GM23338 (cell line): ENCODE data around the gene USH1C. TPM values are rescaled to one million over a fixed set of nuclear protein-coding genes. Genes with fewer than 3 reads are reported as not detected.

Experiments used
- ATAC-seq: fragments of 200-7000 bp; cut with Tn5 transposase; 3 replicates; pipeline ENCODE4 v1.9.1; 2020
- DNase-seq: peaks from one replicate; pipeline ENCODE4 v3.0.0-alpha.2; 2015; ENCODE audit warnings: low spot score
- H2AFZ ChIP-seq: fragments of 200-600 bp; sonication (generic); 2 replicates; pipeline ENCODE4 v1.8.0; 2016; ENCODE audit warnings: antibody characterized with exemption, mild to moderate bottlenecking, moderate library complexity
- H3F3A ChIP-seq: fragments of 200-600 bp; sonication (generic); replicated peaks from 2 replicates; pipeline ENCODE4 v1.8.0; 2017; ENCODE audit warnings: antibody characterized with exemption, mixed run types, low read depth
- H3K27ac ChIP-seq: fragments of 200-600 bp; sonication (generic); 2 replicates; pipeline ENCODE4 v1.6.1; 2016; ENCODE audit warnings: low read depth
- H3K27me3 ChIP-seq: fragments of 200-600 bp; sonication (generic); 2 replicates; pipeline ENCODE4 v1.8.0; 2016; ENCODE audit warnings: mild to moderate bottlenecking, mixed run types, moderate library complexity; ENCODE audit not compliant: insufficient read depth
- H3K36me3 ChIP-seq: fragments of 200-600 bp; sonication (generic); 2 replicates; pipeline ENCODE4 v1.8.0; 2016; ENCODE audit warnings: mild to moderate bottlenecking; ENCODE audit not compliant: insufficient read depth
- H3K4me1 ChIP-seq: fragments of 200-600 bp; sonication (generic); 2 replicates; pipeline ENCODE4 v1.8.0; 2016; ENCODE audit warnings: mild to moderate bottlenecking, moderate library complexity; ENCODE audit not compliant: insufficient read depth
- H3K4me2 ChIP-seq: fragments of 200-600 bp; sonication (generic); 2 replicates; pipeline ENCODE4 v1.7.1; 2017; ENCODE audit warnings: mixed run types
- H3K4me3 ChIP-seq: fragments of 200-600 bp; sonication (generic); 2 replicates; pipeline ENCODE4 v1.6.1; 2016; ENCODE audit warnings: mixed run types
- H3K79me2 ChIP-seq: fragments of 200-600 bp; sonication (generic); replicated peaks from 2 replicates; pipeline ENCODE4 v1.8.0; 2017; ENCODE audit warnings: mild to moderate bottlenecking; ENCODE audit not compliant: insufficient read depth
- H3K9me2 ChIP-seq: fragments of 200-600 bp; sonication (generic); 2 replicates; pipeline ENCODE4 v1.8.0; 2017; ENCODE audit not compliant: insufficient read depth
- H4K20me1 ChIP-seq: fragments of 200-600 bp; sonication (generic); replicated peaks from 2 replicates; pipeline ENCODE4 v1.8.0; 2017; ENCODE audit warnings: mild to moderate bottlenecking; ENCODE audit not compliant: insufficient read depth
- H3K27ac Mint-ChIP-seq: 2 replicates; pipeline ENCODE4 v1.8.0; 2020; ENCODE audit warnings: inconsistent platforms, mild to moderate bottlenecking, moderate library complexity, mixed read lengths
- H3K27me3 Mint-ChIP-seq: 3 replicates; pipeline ENCODE4 v1.8.0; 2022; ENCODE audit warnings: low read depth, mild to moderate bottlenecking, moderate library complexity, mixed read lengths, inconsistent platforms; ENCODE audit not compliant: insufficient read depth, poor library complexity
- H3K36me3 Mint-ChIP-seq: 3 replicates; pipeline ENCODE4 v1.8.0; 2021; ENCODE audit warnings: low read depth, mild to moderate bottlenecking, inconsistent platforms, moderate library complexity, mixed read lengths
- H3K4me1 Mint-ChIP-seq: 3 replicates; pipeline ENCODE4 v1.8.0; 2020; ENCODE audit warnings: mild to moderate bottlenecking, inconsistent platforms, mixed read lengths
- H3K4me3 Mint-ChIP-seq: 3 replicates; pipeline ENCODE4 v1.8.0; 2021; ENCODE audit warnings: moderate library complexity, mild to moderate bottlenecking, inconsistent platforms, mixed read lengths
- H3K9me3 Mint-ChIP-seq: 3 replicates; pipeline ENCODE4 v1.8.0; 2020; ENCODE audit warnings: moderate library complexity, mild to moderate bottlenecking, inconsistent platforms, mixed read lengths
- CREB1 ChIP-seq: fragments of 250-450 bp; sonication (Bioruptor Pico); IDR thresholded peaks from 2 replicates; pipeline ENCODE4 v1.5.0; 2020; ENCODE audit warnings: low read depth, mild to moderate bottlenecking, moderate library complexity
- EZH2 ChIP-seq: fragments of 200-600 bp; sonication (generic); IDR thresholded peaks from one replicate; pipeline ENCODE4 v1.8.0; 2017; ENCODE audit warnings: antibody characterized with exemption, mild to moderate bottlenecking, low read depth; ENCODE audit not compliant: unreplicated experiment
- EZH2phosphoT487 ChIP-seq: fragments of 200-600 bp; sonication (generic); IDR thresholded peaks from one replicate; pipeline ENCODE4 v1.8.1; 2018; ENCODE audit warnings: antibody characterized with exemption; ENCODE audit not compliant: unreplicated experiment
- JUNB ChIP-seq: IDR thresholded peaks from one replicate; pipeline ENCODE4 v1.6.1; 2016; ENCODE audit warnings: antibody characterized with exemption; ENCODE audit not compliant: unreplicated experiment
- NANOG ChIP-seq: IDR thresholded peaks from 2 replicates; pipeline ENCODE4 v1.6.1; 2016; ENCODE audit warnings: antibody characterized with exemption, borderline replicate concordance
- POLR2AphosphoS5 ChIP-seq: IDR thresholded peaks from 2 replicates; pipeline ENCODE4 v1.6.1; 2016; ENCODE audit warnings: antibody characterized with exemption, low read depth
- STAT1 ChIP-seq: IDR thresholded peaks from one replicate; pipeline ENCODE4 v1.6.1; 2016; ENCODE audit warnings: antibody characterized with exemption; ENCODE audit not compliant: unreplicated experiment
- ZNF114 ChIP-seq: fragments of 250-450 bp; sonication (Bioruptor Pico); IDR thresholded peaks from 2 replicates; pipeline ENCODE4 v1.5.0; 2020; ENCODE audit warnings: mild to moderate bottlenecking, moderate library complexity
- ZNF331 ChIP-seq: fragments of 250-450 bp; sonication (Bioruptor Pico); IDR thresholded peaks from 2 replicates; pipeline ENCODE4 v1.5.0; 2020; ENCODE audit warnings: low read depth, mild to moderate bottlenecking, moderate library complexity
- polyA plus RNA-seq: library from polyadenylated mRNA; unstranded; fragments of >200 nt; fragmentation: Nextera tagmentation; extraction: Ambion mirVana; gene quantifications from 2 replicates; pipeline ENCODE4 v1.2.1, GENCODE V29; 2016
- total RNA-seq: library from RNA; depleted of rRNA; stranded (reverse); fragments of >200 nt; shearing (Covaris generic); gene quantifications from 2 replicates; pipeline ENCODE4 v1.2.3, GENCODE V29; 2014
- TF ChIP-seq, protein P1 (sequence below): fragments of 250-450 bp; sonication (Bioruptor Pico); IDR thresholded peaks from 2 replicates; pipeline ENCODE4 v1.5.0; 2020; ENCODE audit warnings: mild to moderate bottlenecking, moderate library complexity
- TF ChIP-seq, protein P2 (sequence below): IDR thresholded peaks from one replicate; pipeline ENCODE4 v1.6.1; 2018; ENCODE audit warnings: antibody characterized with exemption; ENCODE audit not compliant: unreplicated experiment
- TF ChIP-seq, protein P3 (sequence below), 2 experiments: fragments of 200-600 bp in 1 of 2; sonication (generic) in 1 of 2; conservative IDR thresholded peaks; 2 replicates each; pipeline versions ENCODE4 v1.5.1 to v1.6.1; 2016 to 2017; ENCODE audit warnings: antibody characterized with exemption in 2 of 2, low read depth in 2 of 2, mild to moderate bottlenecking in 2 of 2, moderate library complexity in 1 of 2
- TF ChIP-seq, protein P4 (sequence below): IDR thresholded peaks from 2 replicates; pipeline ENCODE4 v1.6.1; 2016; ENCODE audit warnings: antibody characterized with exemption

The USH1C gene
- total and polyA plus RNA-seq, 2 experiments from 2014 or later = 1.3 to 1.8 TPM

DNA sequence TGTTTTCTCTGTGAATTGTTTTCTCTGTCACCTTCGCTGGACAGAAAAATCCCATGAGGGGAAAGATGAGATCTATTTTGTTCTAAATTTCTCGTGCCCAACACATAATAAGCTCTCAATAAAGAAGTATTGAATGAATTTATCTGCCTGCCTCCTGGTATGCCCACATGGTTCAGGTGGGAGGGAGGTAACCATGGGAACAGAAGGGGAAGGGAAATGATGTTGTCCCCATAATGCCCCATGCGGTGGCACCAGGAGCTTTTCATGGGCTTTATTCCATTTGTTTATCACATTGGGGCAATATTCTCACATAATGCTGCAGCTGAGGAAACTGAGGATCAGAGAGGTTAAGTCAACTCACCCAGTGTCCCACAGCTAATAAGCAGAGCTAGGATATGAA is 8.7 kb downstream of the USH1C start (continued):
- no peak for TF ChIP-seq CREB1 (CRISPR knock-in tag)
- no peak for TF ChIP-seq JUNB

DNA sequence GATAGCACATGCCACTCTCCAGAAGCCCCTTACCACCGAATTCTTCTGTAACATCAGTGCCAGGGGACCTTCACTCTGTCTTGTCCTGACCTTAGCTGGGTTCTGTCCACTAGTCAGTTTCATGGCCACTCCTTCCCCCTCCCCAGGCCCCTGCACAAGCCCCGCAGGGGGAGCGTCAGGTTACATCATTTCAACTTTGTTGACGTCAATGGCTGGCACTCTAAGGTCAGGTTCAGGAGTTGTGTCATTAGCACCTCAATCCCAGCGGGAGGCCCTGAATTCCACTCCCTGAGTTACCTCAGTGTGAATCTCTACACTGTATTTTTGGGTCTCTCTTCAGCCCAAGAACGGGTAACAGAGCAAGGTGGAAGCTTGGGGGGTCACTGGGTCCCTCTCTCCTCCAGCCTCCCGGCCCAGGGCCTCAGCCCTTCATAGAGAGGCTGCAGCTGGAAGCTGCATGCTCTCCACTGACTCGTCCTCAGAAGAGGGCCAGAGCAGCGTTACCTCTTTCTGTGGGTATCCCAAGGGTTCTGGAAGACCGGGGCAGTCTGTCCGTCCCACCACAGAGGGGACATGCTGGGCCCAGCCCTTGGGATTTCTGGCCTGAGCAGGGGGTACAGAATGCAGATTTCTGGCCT is 10.3 kb downstream of the USH1C start:
- Histone ChIP-seq H3K4me1 (no peaks in the 10 kb centered on the region), H3F3A (no peaks in the 10 kb centered on the region), H3K4me2 (no peak overlapping the region), H3K4me3 (no peak overlapping the region), H3K27me3 (no peaks in the 10 kb centered on the region), H2AFZ (no peak overlapping the region), H3K79me2 (no peaks in the 10 kb centered on the region), H3K9me2 (no peaks in the 10 kb centered on the region), H3K27ac (no peak overlapping the region), H4K20me1 (no peaks in the 10 kb centered on the region), H3K36me3 (no peaks in the 10 kb centered on the region)
- no peak for DNase-seq
- peaks cover 5% of the 10 kb centered on the region for H3K27me3 Mint-ChIP-seq
- TF ChIP-seq JUNB (no peak), CREB1 (CRISPR knock-in tag) (no peak), POLR2AphosphoS5 (no peak), STAT1 (no peak), EZH2 (no peak), EZH2phosphoT487 (no peak), ZNF114 (CRISPR knock-in tag) (no peak), NANOG (no peak), ZNF331 (CRISPR knock-in tag) (no peak)
- TF ChIP-seq, protein P1, sequence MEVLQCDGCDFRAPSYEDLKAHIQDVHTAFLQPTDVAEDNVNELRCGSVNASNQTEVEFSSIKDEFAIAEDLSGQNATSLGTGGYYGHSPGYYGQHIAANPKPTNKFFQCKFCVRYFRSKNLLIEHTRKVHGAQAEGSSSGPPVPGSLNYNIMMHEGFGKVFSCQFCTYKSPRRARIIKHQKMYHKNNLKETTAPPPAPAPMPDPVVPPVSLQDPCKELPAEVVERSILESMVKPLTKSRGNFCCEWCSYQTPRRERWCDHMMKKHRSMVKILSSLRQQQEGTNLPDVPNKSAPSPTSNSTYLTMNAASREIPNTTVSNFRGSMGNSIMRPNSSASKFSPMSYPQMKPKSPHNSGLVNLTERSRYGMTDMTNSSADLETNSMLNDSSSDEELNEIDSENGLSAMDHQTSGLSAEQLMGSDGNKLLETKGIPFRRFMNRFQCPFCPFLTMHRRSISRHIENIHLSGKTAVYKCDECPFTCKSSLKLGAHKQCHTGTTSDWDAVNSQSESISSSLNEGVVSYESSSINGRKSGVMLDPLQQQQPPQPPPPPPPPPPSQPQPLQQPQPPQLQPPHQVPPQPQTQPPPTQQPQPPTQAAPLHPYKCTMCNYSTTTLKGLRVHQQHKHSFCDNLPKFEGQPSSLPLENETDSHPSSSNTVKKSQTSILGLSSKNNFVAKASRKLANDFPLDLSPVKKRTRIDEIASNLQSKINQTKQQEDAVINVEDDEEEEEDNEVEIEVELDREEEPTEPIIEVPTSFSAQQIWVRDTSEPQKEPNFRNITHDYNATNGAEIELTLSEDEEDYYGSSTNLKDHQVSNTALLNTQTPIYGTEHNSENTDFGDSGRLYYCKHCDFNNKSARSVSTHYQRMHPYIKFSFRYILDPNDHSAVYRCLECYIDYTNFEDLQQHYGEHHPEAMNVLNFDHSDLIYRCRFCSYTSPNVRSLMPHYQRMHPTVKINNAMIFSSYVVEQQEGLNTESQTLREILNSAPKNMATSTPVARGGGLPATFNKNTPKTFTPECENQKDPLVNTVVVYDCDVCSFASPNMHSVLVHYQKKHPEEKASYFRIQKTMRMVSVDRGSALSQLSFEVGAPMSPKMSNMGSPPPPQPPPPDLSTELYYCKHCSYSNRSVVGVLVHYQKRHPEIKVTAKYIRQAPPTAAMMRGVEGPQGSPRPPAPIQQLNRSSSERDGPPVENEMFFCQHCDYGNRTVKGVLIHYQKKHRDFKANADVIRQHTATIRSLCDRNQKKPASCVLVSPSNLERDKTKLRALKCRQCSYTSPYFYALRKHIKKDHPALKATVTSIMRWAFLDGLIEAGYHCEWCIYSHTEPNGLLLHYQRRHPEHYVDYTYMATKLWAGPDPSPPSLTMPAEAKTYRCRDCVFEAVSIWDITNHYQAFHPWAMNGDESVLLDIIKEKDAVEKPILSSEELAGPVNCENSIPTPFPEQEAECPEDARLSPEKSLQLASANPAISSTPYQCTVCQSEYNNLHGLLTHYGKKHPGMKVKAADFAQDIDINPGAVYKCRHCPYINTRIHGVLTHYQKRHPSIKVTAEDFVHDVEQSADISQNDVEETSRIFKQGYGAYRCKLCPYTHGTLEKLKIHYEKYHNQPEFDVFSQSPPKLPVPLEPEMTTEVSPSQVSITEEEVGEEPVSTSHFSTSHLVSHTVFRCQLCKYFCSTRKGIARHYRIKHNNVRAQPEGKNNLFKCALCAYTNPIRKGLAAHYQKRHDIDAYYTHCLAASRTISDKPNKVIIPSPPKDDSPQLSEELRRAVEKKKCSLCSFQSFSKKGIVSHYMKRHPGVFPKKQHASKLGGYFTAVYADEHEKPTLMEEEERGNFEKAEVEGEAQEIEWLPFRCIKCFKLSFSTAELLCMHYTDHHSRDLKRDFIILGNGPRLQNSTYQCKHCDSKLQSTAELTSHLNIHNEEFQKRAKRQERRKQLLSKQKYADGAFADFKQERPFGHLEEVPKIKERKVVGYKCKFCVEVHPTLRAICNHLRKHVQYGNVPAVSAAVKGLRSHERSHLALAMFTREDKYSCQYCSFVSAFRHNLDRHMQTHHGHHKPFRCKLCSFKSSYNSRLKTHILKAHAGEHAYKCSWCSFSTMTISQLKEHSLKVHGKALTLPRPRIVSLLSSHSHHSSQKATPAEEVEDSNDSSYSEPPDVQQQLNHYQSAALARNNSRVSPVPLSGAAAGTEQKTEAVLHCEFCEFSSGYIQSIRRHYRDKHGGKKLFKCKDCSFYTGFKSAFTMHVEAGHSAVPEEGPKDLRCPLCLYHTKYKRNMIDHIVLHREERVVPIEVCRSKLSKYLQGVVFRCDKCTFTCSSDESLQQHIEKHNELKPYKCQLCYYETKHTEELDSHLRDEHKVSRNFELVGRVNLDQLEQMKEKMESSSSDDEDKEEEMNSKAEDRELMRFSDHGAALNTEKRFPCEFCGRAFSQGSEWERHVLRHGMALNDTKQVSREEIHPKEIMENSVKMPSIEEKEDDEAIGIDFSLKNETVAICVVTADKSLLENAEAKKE = no peak
- TF ChIP-seq, protein P2, sequence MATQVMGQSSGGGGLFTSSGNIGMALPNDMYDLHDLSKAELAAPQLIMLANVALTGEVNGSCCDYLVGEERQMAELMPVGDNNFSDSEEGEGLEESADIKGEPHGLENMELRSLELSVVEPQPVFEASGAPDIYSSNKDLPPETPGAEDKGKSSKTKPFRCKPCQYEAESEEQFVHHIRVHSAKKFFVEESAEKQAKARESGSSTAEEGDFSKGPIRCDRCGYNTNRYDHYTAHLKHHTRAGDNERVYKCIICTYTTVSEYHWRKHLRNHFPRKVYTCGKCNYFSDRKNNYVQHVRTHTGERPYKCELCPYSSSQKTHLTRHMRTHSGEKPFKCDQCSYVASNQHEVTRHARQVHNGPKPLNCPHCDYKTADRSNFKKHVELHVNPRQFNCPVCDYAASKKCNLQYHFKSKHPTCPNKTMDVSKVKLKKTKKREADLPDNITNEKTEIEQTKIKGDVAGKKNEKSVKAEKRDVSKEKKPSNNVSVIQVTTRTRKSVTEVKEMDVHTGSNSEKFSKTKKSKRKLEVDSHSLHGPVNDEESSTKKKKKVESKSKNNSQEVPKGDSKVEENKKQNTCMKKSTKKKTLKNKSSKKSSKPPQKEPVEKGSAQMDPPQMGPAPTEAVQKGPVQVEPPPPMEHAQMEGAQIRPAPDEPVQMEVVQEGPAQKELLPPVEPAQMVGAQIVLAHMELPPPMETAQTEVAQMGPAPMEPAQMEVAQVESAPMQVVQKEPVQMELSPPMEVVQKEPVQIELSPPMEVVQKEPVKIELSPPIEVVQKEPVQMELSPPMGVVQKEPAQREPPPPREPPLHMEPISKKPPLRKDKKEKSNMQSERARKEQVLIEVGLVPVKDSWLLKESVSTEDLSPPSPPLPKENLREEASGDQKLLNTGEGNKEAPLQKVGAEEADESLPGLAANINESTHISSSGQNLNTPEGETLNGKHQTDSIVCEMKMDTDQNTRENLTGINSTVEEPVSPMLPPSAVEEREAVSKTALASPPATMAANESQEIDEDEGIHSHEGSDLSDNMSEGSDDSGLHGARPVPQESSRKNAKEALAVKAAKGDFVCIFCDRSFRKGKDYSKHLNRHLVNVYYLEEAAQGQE = no peak
- TF ChIP-seq, protein P3, sequence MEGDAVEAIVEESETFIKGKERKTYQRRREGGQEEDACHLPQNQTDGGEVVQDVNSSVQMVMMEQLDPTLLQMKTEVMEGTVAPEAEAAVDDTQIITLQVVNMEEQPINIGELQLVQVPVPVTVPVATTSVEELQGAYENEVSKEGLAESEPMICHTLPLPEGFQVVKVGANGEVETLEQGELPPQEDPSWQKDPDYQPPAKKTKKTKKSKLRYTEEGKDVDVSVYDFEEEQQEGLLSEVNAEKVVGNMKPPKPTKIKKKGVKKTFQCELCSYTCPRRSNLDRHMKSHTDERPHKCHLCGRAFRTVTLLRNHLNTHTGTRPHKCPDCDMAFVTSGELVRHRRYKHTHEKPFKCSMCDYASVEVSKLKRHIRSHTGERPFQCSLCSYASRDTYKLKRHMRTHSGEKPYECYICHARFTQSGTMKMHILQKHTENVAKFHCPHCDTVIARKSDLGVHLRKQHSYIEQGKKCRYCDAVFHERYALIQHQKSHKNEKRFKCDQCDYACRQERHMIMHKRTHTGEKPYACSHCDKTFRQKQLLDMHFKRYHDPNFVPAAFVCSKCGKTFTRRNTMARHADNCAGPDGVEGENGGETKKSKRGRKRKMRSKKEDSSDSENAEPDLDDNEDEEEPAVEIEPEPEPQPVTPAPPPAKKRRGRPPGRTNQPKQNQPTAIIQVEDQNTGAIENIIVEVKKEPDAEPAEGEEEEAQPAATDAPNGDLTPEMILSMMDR (conservative IDR thresholded peaks at IDR 0.05; ENCODE audit: low read depth in 2 of 2) = no peak
- TF ChIP-seq, protein P4, sequence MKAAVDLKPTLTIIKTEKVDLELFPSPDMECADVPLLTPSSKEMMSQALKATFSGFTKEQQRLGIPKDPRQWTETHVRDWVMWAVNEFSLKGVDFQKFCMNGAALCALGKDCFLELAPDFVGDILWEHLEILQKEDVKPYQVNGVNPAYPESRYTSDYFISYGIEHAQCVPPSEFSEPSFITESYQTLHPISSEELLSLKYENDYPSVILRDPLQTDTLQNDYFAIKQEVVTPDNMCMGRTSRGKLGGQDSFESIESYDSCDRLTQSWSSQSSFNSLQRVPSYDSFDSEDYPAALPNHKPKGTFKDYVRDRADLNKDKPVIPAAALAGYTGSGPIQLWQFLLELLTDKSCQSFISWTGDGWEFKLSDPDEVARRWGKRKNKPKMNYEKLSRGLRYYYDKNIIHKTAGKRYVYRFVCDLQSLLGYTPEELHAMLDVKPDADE = no peak
- H3K36me3 Mint-ChIP-seq = no peaks in the 10 kb centered on the region
- H3K4me1 Mint-ChIP-seq = peaks cover 12% of the 10 kb centered on the region
- no peaks in the 10 kb centered on the region for H3K9me3 Mint-ChIP-seq
- H3K27ac Mint-ChIP-seq = no peak overlapping the region
- no peak for ATAC-seq
- no peak overlapping the region for H3K4me3 Mint-ChIP-seq
